Measurements from ENCODE around the gene HSD11B2. TPM values are rescaled to one million over a fixed set of nuclear protein-coding genes. Genes with fewer than 3 reads are reported as not detected.
A peak's percentile ranks its signal among the peaks of the same experiment; 100 is the strongest.
"Not testable (repeated sequence)": the region's sequence is repeated elsewhere in the genome, so short reads cannot be mapped to it uniquely, and the experiment has no call there.

Gene HSD11B2
- total RNA-seq, 1 donor from 2014 or later, result 0.81 TPM

DNA sequence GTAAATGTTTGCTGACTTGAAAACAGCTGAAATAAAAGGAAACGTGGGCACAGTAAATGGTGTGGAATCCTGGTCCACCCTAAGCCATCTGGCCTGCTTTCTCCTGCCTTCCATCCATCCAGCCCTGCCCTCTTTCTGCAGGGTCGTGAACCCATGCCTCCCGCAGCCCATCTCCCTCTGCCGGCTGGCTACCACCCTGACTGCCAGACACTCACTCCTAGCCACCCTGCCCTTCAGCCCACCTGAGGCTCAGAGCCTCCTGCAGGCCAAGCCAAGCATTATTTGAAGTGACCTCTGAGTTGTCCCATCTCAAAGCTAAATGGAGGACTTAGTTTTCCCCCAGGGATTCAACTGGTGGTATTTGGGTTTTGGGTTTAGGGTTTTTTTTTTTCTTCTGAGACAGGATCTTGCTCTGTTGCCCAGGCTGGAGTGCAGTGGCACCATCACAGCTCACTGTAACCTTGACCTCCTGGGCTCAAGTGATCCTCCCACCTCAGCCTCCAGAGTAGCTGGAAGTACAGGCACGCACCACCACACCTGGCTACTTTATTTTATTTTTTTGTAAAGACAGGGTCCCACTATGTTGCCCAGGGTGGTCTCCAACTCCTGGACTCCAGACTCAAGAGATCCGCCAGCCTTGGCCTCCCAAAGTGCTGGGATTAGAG lies 23.0 kb upstream of the HSD11B2 start:
- no peak for DNase-seq (ENCODE audit: missing footprints)
- ATAC-seq, result no peak
- intact Hi-C loops (cut with DNase I), result no loop called here

DNA sequence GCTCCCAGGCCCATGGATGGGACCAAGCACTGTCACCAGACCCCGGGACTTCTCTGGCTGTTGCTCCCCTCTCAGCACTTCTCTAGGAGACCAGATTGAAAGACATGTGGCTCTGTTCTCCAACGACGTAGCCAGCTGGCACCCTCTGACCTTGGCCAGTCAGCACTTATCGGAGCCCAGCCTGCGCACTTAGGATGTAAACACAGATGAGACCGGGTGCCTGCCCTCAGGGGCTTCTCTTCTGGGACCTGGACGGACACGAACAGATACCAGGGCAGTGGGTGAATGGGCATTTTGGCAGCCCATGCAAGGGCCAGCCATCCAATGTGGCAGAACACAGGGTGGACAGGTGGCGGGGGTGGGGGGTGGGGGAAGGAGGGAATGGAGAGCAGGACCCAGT lies 21.3 kb upstream of the HSD11B2 start:
- intact Hi-C loops (cut with DNase I), result no loop called here
- ATAC-seq (no peak), DNase-seq (ENCODE audit: missing footprints) (no peak)

DNA sequence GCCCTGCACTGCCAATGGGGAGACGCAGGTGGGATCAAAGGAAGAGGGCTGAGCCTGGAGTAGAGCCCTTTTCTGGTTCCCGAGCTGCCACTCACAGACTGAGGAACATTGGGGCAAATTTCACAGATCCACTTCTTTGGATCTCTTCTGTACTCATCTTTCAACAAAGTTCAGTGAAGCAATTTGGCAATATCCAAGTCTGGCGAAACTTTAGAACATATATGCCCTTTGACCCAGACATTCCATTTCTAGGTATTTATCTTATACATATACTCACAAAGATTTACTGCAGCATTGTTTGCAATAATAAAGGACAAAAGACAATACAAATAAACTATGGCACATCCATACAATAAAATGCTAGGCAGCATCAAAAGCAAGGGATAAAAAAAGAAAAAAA lies 19.6 kb upstream of the HSD11B2 start:
- intact Hi-C loops (cut with DNase I), result no loop called here
- DNase-seq (ENCODE audit: missing footprints) (no peak), ATAC-seq (no peak)

DNA sequence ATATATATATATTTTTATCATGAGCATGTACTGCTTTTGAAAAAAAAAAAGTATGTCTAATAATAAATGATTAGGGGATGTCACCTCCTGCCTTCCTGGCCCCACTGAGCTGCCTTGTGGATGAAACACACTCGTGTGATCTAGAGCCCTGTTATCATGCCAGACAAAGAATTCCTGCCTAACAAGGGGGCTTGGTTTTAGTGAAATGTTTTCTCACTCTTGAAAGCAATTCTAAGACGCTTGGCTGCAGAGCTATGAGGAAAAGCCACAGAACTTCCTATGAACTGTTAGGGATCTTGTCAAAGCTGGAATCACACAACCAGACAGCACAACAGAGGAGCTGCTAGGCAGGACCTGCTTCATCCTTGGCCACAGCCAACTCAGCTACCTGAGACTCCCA lies 18.6 kb upstream of the HSD11B2 start:
- intact Hi-C loops (cut with DNase I), result no loop called here
- DNase-seq (ENCODE audit: missing footprints), result no peak
- ATAC-seq, result no peak

DNA sequence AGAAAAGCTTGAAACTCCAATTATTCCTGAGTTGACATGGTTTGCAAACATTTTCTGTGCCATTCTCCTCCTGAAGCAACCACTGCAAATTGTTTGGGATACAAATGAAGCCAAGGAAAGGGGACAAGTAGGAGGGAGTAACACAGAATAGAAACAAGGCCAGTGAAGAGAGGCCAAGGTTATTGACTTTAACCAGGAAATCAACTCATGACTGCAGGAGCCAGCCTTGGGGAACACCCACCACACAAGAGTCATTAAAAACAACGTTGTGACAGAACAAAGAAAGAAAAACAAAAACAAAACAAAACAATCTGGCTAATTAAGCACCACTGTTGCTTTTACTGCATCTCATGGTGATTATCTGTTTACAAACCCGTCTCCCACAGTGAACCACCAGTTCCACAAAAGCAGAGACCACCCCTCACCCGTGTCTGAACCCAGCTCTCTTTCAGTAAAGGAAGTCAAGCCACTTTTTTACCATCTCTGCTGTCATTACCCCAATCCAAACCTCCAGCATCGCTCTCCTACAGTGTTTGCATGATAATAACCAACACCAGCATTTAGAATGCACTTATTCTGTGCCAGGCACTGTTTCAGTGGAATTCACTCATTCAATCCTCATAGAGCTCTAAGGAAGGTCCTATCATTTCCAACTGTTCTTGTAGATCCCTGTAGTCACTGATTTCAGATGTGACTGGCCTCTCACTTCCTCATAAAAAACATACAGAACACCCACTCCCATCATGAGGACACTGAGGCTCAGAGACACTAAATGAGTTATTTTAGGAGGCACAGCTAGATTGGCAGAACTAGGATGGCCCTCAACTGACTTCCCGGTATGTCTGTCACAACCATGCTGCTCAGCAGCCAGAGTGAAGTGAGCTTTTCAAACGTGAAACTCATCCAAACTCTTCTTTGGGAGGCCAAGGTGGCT lies 16.7 kb upstream of the HSD11B2 start:
- DNase-seq (ENCODE audit: missing footprints) (no peak), ATAC-seq (no peak)
- intact Hi-C loops (cut with DNase I), result no loop called here

DNA sequence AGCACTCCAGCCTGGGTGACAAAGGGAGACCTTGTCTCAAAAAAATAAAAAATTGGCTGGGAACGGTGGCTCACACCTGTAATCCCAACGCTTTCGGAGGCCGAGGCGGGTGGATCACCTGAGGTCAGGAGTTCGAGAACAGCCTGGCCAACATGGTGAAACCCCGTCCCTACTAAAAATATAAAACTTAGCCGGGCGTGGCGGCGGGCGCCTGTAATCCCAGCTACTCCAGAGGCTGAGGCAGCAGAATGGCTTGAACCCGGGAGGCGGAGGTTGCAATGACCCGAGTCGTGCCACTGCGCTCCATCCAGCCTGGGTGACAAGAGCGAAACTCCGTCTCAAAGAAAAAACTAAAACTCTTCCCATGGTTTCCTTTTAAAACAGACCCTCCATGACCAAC lies 15.5 kb upstream of the HSD11B2 start:
- ATAC-seq; intact Hi-C loops (cut with DNase I); DNase-seq (ENCODE audit: missing footprints): not testable (repeated sequence)

DNA sequence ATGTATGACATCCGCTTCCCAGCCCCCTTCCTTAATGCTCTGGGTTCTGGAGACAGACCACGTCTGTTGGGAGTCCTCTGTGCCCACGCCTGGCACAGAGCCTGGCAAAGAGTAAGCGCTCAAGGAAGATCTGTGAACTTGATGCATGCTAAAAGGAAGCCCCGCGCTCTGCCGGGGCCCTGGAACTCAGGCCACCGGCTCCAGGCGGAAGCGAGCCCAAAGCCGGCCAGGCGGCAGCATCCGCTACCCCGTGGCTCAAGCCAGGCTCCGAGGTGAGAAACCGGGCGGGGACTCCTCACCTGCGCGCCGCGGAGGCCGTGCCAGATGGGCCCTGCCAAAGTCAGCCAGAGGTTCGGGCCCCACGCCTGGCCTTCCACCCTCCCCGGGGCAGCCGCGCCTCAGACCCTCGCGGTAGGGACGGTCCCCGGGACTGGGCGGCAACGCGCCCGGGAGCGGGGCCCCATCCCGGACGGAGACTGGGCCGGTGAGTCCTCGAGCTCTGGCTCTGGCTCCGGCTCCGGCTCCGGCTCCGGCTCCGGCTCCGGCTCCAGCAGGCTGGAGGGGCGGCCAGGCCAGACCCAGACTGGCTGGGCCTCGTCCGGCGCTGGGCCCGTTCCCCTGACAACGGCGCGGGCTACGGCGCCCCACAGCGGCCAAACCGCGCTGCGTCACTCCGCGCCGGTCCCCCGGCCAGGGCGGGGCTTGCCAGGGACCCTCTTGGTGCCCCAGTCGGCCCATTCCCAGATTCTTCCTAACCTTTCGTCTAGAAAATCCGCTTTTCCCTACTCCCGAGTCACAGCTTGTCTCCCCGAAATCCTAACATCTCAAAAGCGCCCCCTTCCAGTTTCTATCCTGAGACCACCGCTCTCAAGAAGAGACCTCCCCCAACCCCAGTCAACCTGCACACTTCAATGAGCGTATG lies 14.8 kb upstream of the HSD11B2 start, which contains the start of gene ZDHHC1:
TSS of gene ZDHHC1 (minus strand) at position 606 of the 922 bp plus-strand sequence. CDS start 8,702 bp downstream, outside the sequence.
- ATAC-seq (peak; percentile 97), DNase-seq (ENCODE audit: missing footprints) (peak; percentile 87)
- intact Hi-C loops (cut with DNase I), result loop anchor here (1.0 kb wide), 1 partner anchor 155 kb away; no protein-coding TSS in a partner anchor

DNA sequence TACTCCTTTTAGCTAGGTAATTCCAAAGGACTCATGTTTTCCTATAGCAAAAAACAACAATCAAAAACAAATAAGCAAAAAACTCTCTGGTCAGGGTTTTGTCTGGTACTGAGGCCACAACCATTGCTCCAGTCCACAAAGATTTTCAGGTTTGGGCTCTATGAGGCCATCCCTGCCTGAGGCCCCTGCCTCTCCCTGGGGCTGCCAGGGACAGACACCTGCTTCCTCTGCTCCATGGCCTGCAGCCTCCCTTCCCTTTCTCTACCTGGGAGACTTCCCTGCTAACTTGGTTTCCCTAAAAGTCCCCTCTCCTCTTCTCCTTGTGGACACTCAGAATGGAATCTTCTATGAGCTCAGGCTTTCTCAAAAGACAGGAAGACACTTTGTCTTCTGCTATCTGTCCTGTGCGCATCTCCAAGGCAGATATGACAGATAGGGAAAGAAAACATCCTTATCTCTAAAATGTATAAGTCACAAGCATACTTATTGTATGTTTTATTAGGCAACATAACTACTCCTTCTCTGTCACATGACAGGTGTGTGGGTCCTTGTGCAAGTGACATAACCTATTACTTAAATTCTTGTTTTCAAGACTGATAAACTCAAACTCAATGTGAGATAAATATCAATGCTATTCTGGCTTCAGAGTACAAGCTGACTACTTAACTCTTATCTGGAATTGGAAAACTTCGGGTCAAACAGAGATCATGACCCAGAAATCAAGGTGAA lies 13.4 kb upstream of the HSD11B2 start:
- DNase-seq (ENCODE audit: missing footprints) (no peak), ATAC-seq (no peak)
- intact Hi-C loops (cut with DNase I), result no loop called here

DNA sequence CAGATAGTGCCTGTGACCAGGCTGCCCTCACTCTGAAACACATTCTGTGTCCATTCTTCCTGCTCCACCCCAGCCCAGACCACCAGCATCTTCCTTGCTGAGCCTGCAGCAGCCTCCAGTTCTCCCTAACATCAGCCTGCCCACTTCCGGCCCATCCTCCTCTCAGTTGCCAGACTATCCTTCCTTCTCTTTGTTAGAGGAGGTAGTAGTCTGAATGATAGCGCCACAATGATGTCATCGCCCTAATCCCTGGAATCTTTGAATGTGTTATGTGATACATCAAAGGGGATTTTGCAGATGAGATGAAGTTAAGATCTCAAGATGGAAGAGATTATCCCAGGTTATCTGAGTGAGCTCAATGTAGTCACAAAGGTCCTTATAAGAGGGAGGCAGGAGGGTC lies 11.4 kb upstream of the HSD11B2 start:
- intact Hi-C loops (cut with DNase I), result no loop called here
- no peak for DNase-seq (ENCODE audit: missing footprints)
- ATAC-seq, result no peak

DNA sequence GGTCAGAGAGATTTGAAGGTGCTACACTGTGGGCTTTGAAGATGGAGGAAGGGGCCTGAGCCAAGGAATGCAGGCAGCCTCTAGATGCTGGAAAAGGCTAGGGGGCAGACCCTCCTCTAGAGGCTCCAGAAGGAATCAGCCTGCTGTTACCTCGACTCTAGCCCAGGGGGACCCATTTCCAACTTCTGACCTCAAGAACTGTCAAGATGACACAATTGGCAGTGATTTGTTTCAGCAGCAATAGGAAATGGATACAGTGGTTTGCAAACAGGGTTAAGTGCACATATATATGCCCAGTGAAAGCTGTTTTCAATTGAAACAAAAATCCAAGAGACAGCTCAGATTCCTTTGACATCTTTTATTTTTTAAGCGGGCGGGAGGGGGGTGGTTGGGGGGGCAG lies 11.0 kb upstream of the HSD11B2 start:
- ATAC-seq, result no peak
- intact Hi-C loops (cut with DNase I), result no loop called here
- DNase-seq (ENCODE audit: missing footprints), result no peak

DNA sequence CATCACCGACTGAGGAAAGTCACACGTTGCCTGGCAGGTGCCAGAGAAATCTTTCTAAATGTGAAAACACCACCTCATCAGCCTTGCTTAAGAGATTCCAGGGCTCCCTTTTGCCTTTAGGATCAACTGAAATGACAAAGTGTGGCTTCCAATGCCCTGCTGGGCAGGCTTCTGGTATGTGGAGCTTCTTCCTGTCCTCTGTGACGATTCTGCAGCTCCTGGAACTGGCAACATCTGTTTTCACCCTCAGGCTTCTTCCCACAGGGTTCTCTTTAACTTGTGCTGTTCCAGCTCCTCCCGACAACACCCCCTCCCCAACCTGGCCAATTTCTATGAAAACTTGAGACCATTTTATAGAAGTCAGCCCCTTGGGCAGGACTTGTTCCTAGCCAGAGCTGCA lies 9.9 kb upstream of the HSD11B2 start:
- no peak for ATAC-seq
- intact Hi-C loops (cut with DNase I), result no loop called here
- no peak for DNase-seq (ENCODE audit: missing footprints)

DNA sequence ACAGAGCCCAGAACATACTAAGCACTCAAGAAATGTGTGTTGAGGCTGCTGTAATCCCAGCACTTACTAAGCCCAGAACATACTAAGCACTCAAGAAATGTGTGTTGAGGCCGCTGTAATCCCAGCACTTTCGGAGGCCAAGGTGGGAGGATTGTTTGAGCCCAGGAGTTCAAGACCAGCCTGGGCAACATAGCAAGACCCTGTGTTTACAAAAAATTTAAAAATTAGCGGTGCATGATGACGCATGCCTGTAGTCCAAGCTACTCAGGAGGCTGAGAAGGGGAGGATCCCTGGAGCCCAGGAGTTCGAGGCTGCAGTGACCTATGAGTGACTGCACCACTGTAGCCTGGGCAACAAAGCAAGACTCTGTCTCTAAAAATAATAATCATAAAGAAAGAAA lies 7.9 kb upstream of the HSD11B2 start:
- no peak for DNase-seq (ENCODE audit: missing footprints)
- intact Hi-C loops (cut with DNase I), result no loop called here

DNA sequence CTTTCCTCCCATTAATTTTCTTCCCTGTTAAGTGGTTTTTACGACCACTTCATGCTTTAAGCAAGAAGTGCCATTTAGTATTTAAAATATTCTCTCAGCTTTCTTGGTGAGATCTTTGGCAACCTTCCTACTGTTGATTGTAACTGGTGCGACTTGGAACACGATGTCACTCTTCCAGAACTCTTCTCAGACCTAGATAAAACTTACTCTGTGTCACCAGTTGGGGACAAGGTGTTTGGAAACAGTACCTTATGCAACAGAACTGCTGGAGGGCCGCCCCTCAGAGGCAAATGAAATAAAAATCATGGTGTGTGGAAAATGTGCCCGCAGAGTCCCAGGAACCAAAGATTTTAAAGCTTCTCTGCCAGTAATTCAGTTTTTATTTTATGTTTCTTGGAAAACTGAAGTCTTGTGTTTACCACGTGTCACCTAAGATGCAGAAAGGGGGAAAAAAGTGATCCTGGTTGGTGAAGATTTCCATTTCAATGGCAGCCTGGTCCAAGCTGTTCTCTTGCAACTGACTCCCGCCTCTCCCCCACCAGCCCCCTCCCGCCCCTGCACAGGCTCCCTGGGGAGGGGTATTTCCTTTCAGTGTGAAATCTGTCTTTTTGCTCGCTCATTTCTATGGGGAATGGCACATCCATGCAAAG lies 7.2 kb upstream of the HSD11B2 start:
- DNase-seq (ENCODE audit: missing footprints) (no peak), ATAC-seq (no peak)
- intact Hi-C loops (cut with DNase I), result no loop called here

More for the DNA sequence above, 7.9 kb upstream of the HSD11B2 start:
- no peak for ATAC-seq

DNA sequence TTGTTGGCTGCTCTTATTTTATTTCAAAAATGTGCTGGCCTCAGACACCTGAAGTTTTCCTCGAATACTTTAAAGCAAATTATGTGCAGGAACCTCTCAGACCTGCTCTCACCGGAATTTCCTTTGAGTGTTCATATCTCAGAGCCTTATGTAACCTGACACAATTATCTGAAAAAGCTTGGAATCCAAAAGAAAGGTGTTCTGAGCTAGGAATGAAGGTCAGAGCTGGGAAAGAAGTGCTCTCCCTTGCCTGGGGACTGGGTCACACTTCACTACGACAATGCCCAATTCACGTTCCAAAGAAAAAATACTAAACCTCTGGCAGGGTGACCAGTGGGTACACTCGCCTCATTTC lies 6.7 kb upstream of the HSD11B2 start:
- ATAC-seq (no peak), DNase-seq (ENCODE audit: missing footprints) (no peak)
- intact Hi-C loops (cut with DNase I), result no loop called here

DNA sequence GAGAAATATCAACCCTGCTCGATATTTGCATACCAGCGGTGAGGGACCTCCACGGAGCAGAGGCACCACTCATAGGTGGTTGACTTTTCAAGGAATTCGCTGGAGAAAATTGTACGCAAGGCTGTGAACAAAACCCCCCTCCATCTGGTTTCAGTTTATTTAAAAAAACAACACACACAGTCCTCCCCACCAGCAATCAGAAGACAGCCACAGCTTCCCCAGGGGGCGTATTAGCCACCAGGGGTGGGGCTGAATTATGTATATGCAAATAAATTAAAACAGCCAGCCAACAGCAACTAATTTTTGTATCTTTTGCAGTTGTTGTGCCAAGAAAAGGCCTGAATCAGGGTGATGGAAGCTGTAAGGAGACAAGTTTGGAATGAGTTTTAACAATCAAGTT lies 5.9 kb upstream of the HSD11B2 start:
- ATAC-seq (no peak), DNase-seq (ENCODE audit: missing footprints) (no peak)
- intact Hi-C loops (cut with DNase I), result no loop called here

DNA sequence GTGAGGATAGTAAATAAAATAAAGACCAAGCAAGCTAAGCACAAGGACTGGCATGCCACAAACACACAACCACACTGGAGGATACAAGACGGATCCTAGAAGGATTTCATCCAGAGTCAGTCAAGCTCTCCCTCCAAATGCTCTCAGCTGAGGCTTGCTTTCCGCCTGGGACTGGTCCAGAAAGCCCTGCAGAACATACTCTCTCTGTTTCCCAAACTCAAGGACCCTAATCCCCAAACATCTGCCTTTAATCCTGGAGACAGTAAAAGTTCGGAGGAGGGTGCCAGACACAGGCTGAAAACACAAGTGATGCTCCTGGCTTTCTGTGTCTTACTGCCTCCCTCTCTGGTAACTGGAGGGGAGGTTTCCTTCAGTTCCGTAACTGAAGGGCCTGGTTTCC lies 5.3 kb upstream of the HSD11B2 start:
- intact Hi-C loops (cut with DNase I), result no loop called here
- ATAC-seq (no peak), DNase-seq (ENCODE audit: missing footprints) (no peak)

DNA sequence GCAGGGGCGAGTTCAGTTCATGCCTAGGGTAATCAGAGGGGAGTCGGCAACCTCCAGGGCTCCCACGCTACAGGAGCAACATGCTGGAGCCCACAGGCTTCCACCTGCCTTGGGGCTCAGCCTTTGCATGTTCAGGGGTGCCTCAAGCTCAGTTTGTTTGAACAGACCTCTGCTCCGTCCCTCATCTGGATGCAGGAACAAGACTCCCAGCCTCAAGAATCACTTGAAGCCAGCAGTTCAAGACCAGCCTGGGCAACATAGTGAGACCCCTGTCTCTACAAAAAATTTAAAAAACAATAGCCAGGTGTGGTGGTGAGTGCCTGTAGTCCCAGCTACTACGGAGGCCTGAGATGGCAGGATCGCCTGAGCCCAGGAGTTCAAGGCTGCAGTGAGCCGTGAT lies 4.9 kb upstream of the HSD11B2 start:
- intact Hi-C loops (cut with DNase I), result no loop called here
- no peak for ATAC-seq
- DNase-seq (ENCODE audit: missing footprints), result no peak

DNA sequence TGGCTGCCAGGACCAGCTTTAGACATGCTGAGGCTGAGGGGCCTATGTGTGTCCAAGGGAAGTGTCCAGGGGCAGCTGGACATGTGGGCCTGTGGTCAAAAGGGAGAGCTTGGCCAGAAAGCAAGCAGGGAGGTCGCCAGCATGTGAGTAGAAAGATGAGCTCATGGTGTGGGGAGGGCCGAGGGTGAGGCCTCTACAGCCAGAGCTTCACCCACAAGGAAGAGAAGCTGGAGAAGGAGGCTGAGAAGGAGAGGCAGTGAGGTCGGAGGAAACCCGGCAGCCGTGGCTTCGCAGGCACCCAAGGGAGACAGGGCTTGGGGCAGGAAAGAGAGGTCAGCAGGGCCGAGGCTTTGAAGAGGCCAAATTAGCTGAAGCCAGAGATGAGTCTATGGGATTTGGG lies 4.0 kb upstream of the HSD11B2 start:
- DNase-seq (ENCODE audit: missing footprints) (no peak), ATAC-seq (no peak)
- intact Hi-C loops (cut with DNase I), result no loop called here
